Islet precursor cell (in vitro differentiated cells): Measurements from ENCODE around the gene NME3.
"Not testable (repeated sequence)": the region's sequence is repeated elsewhere in the genome, so short reads cannot be mapped to it uniquely, and the experiment has no call there.

Experiments
- DNase-seq: peaks from one replicate; pipeline ENCODE4 v3.0.0-alpha.2; 2018

NME3 gene

DNA sequence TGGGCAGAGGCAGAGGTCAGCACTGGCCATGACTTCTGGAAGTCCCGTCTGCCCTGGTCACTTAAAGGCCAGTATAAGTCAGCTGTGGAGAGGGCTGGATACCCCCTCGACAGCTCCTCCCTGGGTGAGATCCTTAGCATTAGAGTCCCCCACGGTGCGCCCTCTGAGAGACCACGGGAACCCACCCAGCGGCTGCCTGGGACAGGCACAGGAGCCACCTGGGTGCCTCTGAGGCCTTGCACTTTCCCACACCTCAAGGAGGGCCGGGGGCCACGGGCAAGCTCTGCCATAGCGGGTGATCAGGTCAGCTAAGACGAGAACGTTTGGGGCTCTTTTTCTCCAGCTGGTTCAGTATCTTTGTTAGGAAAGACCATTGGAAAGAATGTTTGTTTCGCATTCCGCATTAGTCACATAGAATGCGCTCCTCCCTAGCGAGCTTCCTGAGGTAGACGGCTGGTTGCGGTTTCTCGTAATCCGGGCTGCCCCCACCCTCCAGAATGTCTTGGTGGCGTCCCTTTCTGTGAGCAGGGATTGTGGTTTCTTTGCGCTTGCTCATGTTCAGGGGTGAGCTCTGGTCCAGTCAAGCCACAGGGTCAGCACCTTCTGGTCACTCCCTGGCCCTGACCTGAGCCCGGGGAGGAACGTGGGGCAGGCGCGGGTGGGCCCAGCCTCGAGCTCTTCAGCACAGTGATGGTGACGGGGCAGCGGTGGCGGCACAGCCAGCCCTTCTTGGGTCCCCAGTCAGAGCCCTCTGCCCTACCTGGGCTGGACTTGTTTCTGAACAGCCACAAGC is 25.2 kb downstream of the NME3 start:
- DNase-seq: peak; percentile 91

DNA sequence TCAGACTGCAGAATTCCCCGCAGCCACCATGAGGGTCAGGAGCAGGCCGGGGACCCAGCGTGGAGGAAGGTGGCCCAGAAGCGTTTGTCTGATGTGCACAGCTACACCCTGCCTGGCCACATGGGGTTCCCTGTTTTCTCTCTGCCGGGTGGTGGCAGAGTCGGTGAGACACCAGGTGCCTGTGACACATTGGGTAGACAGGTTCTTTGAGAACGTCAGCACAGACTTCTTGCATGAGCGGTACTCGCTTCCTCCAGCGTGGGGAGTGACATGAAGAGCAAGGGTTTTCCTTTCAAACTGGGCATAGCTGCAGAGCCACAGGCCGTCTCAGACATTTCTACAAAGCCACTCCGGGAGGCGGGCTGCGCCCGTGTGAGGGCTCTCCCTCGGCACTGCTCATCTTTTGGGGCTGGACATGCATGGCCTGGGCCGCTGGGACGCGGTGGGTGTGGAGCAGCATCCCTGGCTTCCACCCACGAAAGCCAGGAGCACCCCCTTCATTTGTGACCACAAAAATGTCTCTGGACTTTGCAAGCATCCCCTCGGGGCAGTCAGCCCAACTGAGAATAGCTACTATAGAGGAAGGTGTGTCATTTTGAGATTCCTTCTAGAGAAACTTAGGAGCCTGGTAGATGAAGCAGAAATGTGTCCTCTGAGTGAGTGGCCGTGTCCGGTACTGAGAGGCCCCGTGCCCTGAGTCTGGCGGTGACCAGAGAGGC is 26.0 kb downstream of the NME3 start:
- DNase-seq: peak; percentile 96

DNA sequence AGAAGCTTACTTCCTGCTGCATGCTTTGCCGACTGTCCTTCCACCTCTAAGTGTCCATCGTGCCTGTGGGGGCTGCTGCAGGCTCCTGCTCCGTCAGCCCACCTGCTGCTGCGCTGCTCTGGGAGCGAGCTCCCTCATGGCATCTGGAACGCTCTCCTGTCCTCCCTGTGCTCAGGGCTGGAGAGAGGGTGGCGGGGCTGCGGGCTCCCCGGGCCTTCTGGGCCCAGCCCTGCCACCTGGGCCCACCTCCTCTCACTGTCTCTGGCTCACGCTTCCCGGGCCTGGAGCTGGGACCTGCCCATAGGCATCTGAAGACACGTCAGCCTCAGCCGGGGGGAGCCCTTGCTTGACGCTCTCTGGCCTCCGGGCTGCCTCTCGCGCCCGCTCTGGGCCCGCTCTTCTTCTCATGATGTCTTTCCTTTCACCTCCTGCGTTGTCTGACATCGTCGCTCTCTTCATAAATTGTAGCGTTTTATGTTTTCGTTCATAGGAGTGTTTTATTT is 27.0 kb downstream of the NME3 start:
- DNase-seq: peak; percentile 60

DNA sequence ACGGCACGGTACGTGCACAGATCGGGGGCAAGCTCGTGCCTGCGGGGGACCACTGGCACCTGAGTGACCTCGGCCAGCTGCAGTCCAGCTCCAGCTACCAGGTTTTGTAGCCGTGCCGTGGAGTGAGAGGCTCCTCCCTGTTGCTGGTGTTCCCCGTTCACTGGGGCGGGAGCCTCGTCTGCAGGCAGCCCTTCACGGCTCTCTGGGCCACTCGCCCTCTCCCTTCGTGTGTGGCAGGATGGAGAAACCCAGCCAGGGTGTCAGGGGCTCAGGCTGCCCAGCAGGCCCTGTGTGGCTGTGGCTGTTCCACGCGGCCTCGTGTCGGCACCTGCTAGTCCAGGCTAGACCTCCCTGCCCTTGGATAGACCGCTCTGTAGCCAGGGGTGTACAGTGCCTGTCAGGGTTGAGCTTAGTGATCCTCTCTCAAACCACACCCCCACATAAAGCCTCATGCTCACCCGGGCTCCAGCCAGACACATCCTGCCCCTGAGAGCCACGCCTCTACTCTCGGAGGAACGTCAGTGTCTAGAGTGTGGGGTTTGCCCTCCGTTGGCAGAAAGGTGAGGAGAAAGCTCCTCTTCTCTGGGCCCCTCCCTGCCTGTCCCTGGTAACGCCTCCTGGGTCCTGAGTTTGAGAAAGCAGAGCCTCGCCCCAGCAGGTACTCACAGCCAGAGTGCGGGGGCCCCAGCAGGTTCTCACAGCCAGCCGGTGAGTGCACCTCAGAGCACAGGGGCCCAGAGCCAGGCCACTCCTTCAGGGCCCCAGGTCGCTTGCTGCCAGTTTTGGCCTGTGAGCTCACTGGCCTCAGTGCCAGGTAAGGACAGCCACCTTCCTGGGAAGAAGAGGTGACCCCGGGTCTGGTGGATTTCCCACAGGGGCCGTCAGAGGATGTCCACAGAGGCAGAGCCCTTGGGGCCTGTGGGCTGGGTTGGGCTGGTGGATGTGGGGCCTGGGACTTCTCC is 27.7 kb downstream of the NME3 start:
- peak; percentile 50 for DNase-seq

DNA sequence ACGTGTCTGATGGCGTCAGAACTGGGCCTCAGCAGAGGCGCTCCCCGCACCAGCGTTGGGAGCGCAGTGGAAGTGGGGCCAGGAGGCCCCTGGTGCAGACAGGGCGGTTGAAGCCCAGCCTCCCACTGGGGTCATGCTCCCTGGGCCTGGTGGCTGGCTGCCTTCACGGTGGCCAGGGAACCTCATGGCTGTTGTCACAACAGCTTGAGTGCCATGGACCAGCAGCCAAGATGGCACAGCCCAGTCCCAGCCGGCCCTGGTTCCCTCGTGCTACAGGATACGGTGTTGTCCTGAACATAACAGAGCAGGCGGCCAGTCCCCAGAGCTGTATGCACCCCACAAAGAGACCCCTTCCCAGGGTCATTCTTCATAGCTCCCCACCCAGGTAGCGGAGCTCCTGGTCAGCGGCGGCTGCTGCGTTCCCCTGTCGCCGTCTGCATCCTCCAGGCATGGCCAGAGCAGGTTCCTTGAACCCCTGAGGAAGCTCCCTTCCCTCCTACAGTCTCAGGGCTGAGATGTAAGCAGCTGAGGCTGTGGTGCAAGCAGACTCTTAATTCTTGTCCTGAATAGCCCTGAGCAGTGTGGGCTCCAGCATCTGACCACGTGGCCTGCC is 29.7 kb downstream of the NME3 start:
- DNase-seq: no peak

DNA sequence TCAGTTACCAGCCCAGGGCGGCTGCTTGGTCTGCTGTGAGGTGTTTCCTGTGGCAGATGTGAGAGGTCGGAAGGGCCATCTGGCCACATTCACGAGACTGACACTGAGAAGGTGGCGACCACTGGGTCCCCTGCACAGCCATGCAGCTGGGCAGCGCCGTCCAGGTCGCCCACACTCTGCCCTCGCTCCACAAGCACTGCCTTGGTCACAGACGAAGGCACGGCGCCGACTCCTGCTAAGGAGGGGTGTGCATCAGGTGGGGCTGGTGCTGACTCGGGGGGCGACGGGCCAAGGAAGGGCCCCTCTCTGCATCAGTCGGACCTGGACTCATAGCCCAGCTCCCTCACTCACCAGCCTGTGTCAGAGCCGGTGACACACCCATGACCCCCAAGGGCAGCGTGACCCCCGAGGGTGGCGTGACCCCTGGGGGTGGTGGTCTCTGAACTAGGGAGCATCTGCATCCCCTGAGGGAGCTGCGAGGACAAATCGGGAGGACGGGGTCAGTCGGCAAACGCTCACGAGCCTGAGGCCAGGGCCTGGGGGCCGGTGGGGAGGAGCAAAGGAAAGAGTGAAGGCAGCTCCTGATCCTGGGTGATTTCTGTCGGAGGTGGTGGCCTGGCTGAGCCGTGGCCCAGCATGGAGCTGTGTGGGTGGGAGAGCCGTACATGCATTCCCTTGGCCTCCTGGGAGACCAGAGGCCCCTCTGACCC is 30.4 kb downstream of the NME3 start:
- peak; percentile 46 for DNase-seq

DNA sequence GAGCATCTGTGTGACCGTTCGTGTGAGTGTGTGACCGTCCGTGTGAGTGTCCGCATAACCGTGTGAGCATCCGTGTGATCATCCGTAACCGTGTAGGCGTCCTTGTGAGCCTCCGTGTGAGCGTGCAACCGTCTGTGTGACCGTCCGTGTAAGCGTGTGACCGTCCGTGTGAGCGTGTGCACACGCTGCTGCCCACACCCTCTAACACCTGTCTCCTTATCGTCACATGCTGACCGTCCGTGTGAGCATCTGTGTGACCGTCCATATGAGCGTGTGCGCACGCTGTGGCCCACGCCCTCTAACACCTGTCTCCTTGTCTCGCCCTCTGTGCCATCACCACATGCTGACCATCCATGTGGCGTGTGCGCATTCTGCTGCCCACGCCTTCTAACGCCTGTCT is 31.1 kb downstream of the NME3 start:
- DNase-seq: no peak

DNA sequence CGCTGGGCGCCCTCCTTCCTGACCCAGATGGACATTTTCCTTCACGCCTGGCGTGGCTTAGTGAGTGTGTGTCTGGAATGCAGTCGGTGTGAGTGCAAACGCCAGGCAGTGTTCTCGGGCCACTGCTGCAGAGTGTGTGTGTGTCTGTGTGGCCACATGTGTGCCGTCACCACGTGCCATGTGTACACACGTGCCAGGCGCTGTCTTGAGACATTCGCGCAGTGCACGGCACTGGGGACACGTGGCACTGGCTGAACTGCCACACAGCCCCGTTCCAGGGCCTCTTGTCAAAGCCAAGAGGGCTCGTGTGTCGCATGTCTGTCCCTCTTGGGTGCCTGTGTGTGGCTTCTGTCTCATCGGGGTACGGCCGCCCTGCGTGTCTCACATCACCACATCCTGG is 36.5 kb downstream of the NME3 start:
- DNase-seq: no peak

DNA sequence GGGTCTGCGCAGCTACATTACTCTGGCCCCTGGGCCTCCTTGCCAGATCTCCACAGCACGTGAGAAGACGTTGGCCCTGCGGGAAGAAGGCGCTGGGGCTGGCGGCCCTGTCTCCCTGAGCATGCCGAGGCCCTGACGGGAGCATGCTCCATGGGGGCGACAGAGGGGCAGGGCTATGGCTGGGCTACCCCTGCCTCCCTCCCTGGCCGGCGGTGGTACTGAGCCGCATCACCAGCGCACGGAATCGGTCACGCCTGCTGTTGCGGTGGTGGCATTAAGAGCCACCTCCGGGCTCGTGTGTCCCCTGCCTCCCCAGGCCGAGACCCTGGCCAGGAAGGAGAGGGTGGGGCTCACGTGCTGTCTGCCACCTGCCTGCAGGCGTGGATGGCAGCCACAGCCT is 37.2 kb downstream of the NME3 start:
- DNase-seq: no peak

DNA sequence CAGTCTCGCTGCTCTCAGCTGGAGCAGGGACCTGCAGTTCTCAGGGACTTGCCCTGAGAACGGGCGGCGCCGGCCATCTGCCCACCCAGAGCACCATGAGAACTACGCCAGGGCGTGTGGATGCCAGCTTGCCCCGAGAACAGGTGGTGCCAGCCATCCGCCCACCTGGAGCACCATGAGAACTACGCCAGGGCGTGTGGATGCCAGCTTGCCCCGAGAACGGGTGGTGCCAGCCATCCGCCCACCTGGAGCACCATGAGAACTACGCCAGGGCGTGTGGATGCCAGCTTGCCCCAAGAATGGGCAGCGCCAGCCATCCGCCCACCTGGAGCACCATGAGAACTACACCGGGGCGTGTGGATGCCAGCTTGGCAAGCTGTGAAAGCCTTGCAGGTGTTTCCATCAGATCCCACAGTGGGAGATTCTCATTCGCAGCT is 38.8 kb downstream of the NME3 start:
- not testable (repeated sequence) for DNase-seq

DNA sequence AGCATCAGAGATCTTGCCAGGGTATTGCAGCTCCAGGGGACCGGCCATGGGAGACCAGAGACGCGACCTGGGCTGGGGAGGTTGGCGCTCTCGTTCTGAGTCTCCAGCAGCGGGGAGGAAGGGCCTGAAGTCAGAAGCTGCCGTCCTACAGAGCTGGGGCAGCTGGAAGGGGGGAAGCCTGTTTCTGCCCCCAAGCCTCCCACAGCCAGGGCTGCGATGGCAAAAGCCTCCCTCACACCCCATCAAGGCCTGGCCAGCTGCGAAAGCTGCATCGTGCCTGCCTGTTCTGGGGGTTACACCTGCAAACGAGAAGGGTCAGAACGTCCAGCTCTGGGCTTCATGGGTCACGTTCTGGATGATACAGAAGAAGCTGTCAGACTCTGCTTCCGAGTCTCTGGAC is 39.3 kb downstream of the NME3 start:
- no peak for DNase-seq

DNA sequence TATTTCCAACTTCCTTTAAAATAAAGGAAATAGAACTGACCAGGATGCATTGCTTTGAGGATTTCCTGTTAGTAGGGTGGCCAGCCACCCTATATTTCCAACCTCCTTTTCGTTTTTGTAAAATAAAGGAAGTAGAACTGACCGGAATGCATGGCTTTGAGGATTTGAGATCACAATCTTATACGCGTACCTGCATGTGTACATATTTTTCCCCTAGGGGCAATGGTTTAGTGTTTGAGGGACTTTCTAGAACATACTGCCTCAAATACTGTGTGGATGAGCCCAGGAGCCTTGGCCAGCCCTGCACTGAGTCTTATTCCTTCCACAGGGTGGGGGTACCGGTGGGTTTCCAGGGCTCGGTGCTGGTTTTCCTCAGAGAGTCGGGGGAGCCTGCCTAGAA is 39.7 kb downstream of the NME3 start:
- no peak for DNase-seq

DNA sequence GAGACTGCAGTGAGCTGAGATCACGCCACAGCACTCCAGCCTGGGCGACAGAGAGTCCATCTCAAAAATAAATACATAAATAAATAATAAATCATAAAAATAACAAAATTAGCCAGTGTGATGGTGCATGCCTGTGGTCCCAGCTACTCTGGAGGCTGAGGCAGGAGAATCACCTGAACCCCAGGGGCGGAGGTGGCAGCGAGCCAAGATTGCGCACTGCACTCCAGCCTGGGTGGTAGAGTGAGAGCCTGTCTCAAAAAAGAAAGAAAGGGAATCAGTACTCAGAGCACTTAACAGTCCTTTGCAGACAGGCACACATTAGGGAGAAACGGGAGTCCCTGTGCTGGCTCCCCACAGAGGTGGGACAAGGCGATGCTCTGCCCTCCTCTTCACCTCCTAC is 40.3 kb downstream of the NME3 start:
- no peak for DNase-seq

DNA sequence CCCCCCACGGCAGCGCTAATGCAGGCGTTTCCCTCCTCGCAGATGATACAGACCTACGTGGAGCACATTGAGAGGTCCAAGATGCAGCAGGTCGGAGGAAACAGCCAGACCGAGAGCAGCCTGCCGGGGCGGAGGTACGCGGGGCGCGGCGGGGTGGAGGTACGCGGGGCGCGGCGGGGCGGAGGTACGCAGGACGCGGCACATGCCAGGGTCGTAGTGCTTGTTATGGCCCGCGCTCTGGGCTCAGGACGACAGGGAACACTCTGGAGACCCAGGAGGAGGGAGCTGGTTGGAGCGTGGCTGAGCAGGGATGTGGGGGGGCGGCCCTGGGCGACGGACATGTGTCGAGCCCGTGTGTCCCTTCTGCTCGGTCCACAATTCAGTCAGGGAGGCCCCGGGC is 41.9 kb downstream of the NME3 start:
- no peak for DNase-seq

DNA sequence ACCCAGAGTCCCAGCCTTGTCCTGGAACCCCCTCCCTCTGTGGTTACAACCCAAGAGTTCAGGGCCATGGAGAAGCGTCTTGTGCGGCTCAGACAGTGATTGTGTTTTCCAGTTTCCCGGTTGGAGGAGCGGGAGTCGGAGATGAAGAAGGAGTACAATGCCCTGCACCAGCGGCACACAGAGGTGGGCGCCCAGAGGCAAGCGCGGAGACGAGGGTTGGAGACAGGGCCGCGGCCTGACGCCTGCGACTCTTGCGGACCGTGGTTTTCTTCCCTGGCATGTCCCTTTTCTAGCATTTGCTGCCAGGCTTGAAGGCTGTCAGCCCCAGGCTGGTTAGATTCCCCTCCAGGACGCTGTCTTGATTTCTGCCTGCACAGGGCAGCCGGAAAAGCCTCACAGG is 42.3 kb downstream of the NME3 start:
- DNase-seq: no peak

DNA sequence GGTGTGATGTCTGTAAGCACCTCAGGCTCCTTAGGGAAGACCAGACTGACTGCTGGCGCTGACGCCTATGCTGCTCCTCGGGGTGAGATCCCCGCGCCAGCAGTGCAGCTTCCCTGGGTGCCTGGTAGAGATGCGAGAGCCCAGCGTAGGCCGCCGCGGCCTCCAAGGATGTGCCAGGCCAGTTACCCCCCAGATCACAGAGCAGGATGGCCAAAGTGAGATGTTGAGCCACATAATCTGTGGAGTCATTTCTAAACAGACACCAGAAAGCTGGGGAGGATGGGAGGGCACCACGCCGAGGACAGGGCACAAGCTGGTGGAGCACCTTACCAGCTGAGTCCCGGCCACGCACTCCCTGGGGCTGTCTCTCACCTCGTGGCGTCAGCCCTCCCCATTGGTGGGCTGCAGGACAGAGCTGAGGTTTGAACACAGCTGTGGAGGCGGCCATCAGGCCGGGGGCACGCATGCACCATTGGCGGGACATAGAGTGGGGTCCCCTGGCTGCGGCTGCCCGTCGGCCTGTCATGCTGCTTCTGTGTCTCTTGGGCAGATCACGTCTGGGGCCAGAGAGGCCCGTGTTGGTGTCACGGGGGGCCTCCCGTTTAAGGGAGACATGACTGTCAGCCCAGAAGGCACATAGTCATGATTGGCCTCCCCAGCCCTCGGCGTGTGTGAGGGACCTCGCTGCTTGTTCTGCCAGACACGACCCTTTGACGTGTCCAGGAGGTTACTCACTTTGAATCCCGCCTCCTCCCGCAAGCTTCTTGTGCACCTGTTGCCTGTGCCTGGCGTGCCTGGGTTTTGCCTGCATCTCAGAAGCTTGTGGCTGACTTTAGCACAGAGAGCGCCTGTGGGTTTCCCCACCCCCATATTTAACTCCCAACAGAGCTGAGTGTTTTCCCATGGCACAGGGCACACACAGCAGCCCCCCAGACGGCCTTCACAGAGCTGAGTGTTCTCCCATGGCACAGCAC is 43.4 kb downstream of the NME3 start:
- DNase-seq: no peak

DNA sequence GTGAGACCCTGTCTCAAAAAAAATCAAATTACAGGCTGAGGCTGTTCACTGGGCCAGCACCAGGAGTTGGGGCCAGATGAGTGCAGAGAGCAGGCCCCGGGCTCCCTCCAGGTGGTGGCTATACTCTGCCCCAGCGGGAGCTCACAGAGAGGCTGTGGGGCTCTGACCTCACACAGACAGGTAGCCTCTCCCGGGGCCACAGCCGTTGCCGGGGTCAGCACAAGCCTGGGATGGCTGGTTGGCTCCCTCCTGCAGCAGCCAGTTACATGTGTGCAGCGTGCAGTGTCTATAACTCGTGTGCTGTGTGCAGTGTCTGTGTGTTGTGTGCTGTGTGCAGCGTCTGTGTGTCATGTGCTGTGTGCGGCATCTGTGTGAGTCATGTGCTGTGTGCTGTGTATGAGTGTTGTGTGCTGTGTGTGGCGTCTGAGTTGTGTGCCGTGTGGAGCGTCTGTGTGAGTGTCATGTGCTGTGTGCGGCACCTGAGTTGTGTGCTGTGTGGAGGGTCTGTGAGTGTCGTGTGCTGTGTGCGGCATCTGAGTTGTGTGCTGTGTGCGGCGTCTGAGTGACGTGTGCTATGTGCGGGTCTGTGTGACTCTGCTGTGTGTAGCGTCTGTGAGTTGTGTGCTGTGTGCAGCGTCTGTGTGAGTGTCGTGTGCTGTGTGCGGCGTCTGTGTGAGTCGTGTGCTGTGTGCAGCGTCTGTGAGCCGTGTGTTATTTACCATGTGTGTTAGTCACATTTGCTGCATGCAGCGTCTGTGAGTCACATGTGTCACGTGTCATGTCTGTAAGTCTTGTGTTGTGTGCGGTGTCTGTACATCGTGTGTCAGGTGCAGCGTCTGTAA is 44.5 kb downstream of the NME3 start:
- no peak for DNase-seq

DNA sequence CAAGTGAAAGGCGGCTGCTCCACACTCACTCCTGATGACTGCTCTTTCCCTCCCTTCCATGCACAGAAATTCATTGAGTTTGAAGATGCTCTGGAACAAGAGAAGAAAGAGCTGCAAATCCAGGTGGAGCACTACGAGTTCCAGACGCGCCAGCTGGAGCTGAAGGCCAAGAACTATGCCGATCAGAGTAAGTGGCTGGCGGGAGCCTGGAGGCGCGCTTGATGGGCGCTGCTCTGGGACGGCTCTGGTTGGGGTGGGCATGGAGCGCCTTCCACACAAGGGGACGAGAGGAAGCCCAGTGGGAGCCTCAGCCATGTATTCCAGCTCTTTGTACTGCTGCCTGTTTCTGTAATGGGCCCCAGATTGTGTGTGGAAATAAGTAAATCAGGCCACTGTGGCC is 46.9 kb downstream of the NME3 start:
- DNase-seq: no peak

DNA sequence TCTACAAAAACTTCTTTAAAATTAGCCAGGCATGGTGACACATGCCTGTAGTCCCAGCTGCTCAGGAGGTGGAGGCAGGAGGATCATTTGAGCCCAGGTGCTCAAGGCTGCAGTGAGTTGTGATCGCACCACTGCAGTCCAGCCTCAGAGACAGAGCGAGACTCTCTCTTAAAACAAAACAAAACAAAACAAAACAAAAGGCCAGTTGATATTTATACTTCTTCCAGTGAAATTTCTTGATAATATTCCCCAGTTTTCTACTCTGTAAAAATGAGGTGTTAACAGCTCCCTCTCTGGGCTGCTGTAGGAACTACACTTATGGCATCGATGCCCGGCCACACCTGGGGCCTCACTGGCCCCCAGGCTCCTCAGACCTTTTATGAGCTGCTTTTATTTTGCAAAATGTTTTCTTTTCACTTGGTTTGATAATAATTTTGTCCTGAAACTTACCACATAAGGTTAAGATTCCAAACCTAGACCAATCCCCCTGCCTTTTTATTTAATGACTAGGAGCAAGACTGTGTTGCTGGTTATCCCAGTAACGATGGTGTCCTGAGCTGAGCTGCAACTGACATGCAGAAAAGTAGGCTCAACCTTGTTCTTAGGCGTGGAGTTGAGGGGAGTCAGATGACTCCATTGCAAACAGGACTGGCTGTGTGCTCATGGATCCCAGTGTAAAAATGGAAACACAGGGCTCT is 47.7 kb downstream of the NME3 start:
- DNase-seq: no peak
